KMS-11 (cell line): ENCODE results near the gene NCKIPSD.

Experiments
- H2AFZ ChIP-seq: fragments of 200-600 bp; sonication (generic); 2 replicates; pipeline ENCODE4 v1.6.1; 2016; ENCODE audit warnings: antibody characterized with exemption, mixed run types, low read depth
- H3K27ac ChIP-seq: fragments of 200-600 bp; sonication (generic); 2 replicates; pipeline ENCODE4 v1.6.1; 2016; ENCODE audit warnings: mild to moderate bottlenecking, mixed run types
- H3K27me3 ChIP-seq: fragments of 200-600 bp; sonication (generic); 2 replicates; pipeline ENCODE4 v1.6.1; 2017; ENCODE audit warnings: mild to moderate bottlenecking, low read depth, mixed run types, moderate library complexity; ENCODE audit not compliant: insufficient read depth
- H3K36me3 ChIP-seq: fragments of 200-600 bp; sonication (generic); 2 replicates; pipeline ENCODE4 v1.6.1; 2017; ENCODE audit warnings: mild to moderate bottlenecking, mixed run types; ENCODE audit not compliant: insufficient read depth
- H3K4me1 ChIP-seq: fragments of 200-600 bp; sonication (generic); 2 replicates; pipeline ENCODE4 v1.6.1; 2016; ENCODE audit warnings: mild to moderate bottlenecking, low read depth, mixed run types; ENCODE audit not compliant: poor library complexity, severe bottlenecking
- H3K4me2 ChIP-seq: fragments of 200-600 bp; sonication (generic); 2 replicates; pipeline ENCODE4 v1.7.0; 2016; ENCODE audit warnings: mild to moderate bottlenecking, mixed run types
- H3K4me3 ChIP-seq: fragments of 200-600 bp; sonication (generic); IDR thresholded peaks from 2 replicates; pipeline ENCODE4 v1.6.1; 2017; ENCODE audit warnings: low read depth, low read length, mixed read lengths; ENCODE audit not compliant: insufficient read depth
- H3K79me2 ChIP-seq: fragments of 200-600 bp; sonication (generic); 2 replicates; pipeline ENCODE4 v1.6.1; 2016; ENCODE audit warnings: low read depth, mixed run types; ENCODE audit not compliant: insufficient read depth
- H3K9ac ChIP-seq: fragments of 200-600 bp; sonication (generic); 2 replicates; pipeline ENCODE4 v1.6.1; 2016; ENCODE audit warnings: mild to moderate bottlenecking, mixed run types
- H4K20me1 ChIP-seq: fragments of 200-600 bp; sonication (generic); 2 replicates; pipeline ENCODE4 v1.6.1; 2016; ENCODE audit warnings: mild to moderate bottlenecking, mixed run types; ENCODE audit not compliant: insufficient read depth
- TF ChIP-seq, protein P1 (sequence below): fragments of 200-600 bp; sonication (generic); conservative IDR thresholded peaks from 2 replicates; pipeline ENCODE4 v1.6.1; 2017; ENCODE audit warnings: low read depth, mild to moderate bottlenecking, antibody characterized with exemption, low read length, moderate library complexity, mixed read lengths

Gene NCKIPSD

DNA sequence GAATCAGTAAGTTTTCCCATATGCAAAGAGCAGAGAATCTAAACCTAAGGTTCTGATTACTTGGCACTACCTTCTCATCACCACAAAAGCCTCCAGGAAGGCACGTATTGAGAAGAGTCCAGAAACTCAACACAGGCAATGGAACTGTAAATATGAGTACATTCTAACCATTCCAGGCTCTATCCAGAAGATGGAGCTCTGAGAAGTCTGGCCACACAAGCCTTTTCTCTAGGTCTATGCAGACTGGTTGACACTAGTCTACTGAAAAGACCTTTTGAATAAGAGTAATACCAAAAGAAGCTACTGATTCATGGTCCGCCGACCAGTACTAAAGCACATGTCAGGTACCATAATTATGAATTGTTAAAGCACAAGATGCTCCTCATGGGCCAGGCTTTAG is 12.2 kb upstream of the NCKIPSD start:
- no peak overlapping the region for H3K4me3 ChIP-seq
- H3K4me1 ChIP-seq = no peaks in the 10 kb centered on the region
- H3K4me2 ChIP-seq = no peak overlapping the region
- no peak overlapping the region for H3K27ac ChIP-seq
- H3K9ac ChIP-seq = no peak overlapping the region
- H2AFZ ChIP-seq = no peak overlapping the region
- no peaks in the 10 kb centered on the region for H3K27me3 ChIP-seq
- no peaks in the 10 kb centered on the region for H3K36me3 ChIP-seq
- H3K79me2 ChIP-seq = peaks cover 24% of the 10 kb centered on the region; the same call in 1 of the 2 replicates
- TF ChIP-seq, protein P1, sequence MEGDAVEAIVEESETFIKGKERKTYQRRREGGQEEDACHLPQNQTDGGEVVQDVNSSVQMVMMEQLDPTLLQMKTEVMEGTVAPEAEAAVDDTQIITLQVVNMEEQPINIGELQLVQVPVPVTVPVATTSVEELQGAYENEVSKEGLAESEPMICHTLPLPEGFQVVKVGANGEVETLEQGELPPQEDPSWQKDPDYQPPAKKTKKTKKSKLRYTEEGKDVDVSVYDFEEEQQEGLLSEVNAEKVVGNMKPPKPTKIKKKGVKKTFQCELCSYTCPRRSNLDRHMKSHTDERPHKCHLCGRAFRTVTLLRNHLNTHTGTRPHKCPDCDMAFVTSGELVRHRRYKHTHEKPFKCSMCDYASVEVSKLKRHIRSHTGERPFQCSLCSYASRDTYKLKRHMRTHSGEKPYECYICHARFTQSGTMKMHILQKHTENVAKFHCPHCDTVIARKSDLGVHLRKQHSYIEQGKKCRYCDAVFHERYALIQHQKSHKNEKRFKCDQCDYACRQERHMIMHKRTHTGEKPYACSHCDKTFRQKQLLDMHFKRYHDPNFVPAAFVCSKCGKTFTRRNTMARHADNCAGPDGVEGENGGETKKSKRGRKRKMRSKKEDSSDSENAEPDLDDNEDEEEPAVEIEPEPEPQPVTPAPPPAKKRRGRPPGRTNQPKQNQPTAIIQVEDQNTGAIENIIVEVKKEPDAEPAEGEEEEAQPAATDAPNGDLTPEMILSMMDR = no peak
- H4K20me1 ChIP-seq = no peaks in the 10 kb centered on the region

DNA sequence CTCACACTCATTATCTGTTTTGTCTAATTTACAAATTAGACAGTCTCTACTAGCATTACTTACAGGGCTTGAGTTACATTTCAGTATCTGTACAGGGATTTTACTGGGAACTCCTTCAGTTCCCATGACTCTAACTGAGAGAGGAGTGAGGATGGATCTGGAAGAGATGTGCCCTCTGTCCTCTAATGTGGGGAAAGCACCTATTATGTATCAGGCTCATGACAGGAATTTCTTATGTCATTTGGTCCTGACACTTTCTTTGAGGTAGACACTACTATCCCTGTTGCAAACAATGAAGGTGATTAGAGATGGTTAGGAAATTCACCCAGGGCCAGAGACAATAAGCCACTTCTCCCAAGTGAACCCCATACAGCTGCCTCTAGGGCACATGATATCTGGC is 10.9 kb upstream of the NCKIPSD start:
- Histone ChIP-seq H3K9ac (no peak overlapping the region), H3K4me1 (no peaks in the 10 kb centered on the region), H3K79me2 (peaks cover 24% of the 10 kb centered on the region; the same call in 1 of the 2 replicates), H3K36me3 (no peaks in the 10 kb centered on the region), H3K27ac (no peak overlapping the region), H4K20me1 (no peaks in the 10 kb centered on the region), H3K4me2 (no peak overlapping the region), H3K4me3 (no peak overlapping the region), H3K27me3 (no peaks in the 10 kb centered on the region), H2AFZ (no peak overlapping the region)
- TF ChIP-seq, protein P1 = no peak

DNA sequence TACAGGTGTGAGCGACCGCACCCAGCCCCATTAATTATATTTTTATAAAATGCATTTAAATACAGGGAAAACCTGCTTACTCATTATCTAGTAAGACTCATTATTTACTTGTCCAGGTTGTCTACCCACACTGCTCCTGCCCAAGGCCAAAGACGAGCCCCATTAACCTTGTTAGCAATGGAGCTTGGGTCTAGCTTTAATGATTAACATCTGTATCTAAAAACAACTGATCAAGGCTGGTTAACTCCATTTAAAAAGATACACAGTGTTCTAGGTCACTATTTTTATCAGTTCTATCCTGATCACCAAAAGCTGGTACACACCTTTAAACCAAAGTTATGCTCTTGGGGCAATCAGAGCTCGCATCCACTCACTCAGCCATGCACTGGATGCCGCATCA is 10.4 kb upstream of the NCKIPSD start:
- Histone ChIP-seq H3K36me3 (no peaks in the 10 kb centered on the region), H4K20me1 (no peaks in the 10 kb centered on the region), H3K27ac (no peak overlapping the region), H3K4me1 (no peaks in the 10 kb centered on the region), H3K27me3 (no peaks in the 10 kb centered on the region), H3K4me2 (no peak overlapping the region), H3K4me3 (no peak overlapping the region), H3K9ac (no peak overlapping the region), H3K79me2 (peaks cover 24% of the 10 kb centered on the region; the same call in 1 of the 2 replicates), H2AFZ (no peak overlapping the region)
- TF ChIP-seq, protein P1 = no peak

DNA sequence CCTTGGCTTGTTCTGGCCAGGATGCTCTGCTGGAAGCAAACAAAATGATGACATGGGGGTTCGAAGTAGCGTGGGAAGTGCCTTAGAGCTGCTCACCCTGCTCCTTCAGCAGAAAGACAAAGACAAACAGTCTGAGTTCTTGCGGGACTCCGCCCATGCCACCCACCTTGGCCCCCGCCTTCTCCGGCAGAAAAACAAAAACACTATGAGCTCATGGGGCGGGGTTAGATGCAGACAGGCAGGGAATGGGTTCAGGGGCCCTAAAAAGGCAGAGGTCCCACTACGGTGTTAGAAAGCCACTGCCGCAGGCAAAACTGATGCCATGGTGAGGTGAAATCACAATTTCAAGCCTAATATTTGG is 9.7 kb upstream of the NCKIPSD start:
- Histone ChIP-seq H3K27me3 (no peaks in the 10 kb centered on the region), H3K79me2 (peaks cover 21% of the 10 kb centered on the region; the same call in 1 of the 2 replicates), H3K36me3 (no peaks in the 10 kb centered on the region), H3K4me2 (no peak overlapping the region), H3K9ac (no peak overlapping the region), H3K4me3 (no peak overlapping the region), H3K27ac (no peak overlapping the region), H3K4me1 (no peaks in the 10 kb centered on the region), H2AFZ (no peak overlapping the region), H4K20me1 (no peaks in the 10 kb centered on the region)
- TF ChIP-seq, protein P1 = no peak
